Colonic mucosa (tissue), 4 donors: ENCODE measurements around the gene TOMM70. TPM values are rescaled to one million over a fixed set of nuclear protein-coding genes. Genes with fewer than 3 reads are reported as not detected.
"Not testable (repeated sequence)": the region's sequence is repeated elsewhere in the genome, so short reads cannot be mapped to it uniquely, and the experiment has no call there.

Experiments
- DNase-seq: peaks from one replicate; pipeline ENCODE4 v3.0.0-alpha.2; 2020
- H3K27ac ChIP-seq: fragments of 200-600 bp; one replicate; pipeline ENCODE4 v1.8.0; 2021
- H3K27me3 ChIP-seq: fragments of 200-600 bp; one replicate; pipeline ENCODE4 v1.8.0; 2021
- H3K36me3 ChIP-seq: fragments of 200-600 bp; one replicate; pipeline ENCODE4 v1.8.0; 2021
- H3K4me1 ChIP-seq: fragments of 200-600 bp; one replicate; pipeline ENCODE4 v1.8.0; 2021; ENCODE audit warnings: mild to moderate bottlenecking
- H3K4me3 ChIP-seq: fragments of 200-600 bp; one replicate; pipeline ENCODE4 v1.8.0; 2021
- H3K9ac ChIP-seq, 2 donors: one replicate each; pipeline ENCODE4 v1.7.0; 2013; ENCODE audit warnings: control low read depth in 2 of 2, low read depth in 2 of 2, low read length in 2 of 2
- H3K9me3 ChIP-seq: fragments of 200-600 bp; one replicate; pipeline ENCODE4 v1.8.0; 2021
- intact Hi-C: fragments of 100-400 bp; cut with DNase I; formaldehyde crosslinking; loops from one replicate; pipeline ENCODE4 v1.14.1; 2022
- total RNA-seq, 2 donors: library from RNA; stranded (reverse); fragmentation: NEBNext Ultra II Directional in 1 of 2; extraction: Animal tissue kit (Norgen Biotek cat#: 25700) in 1 of 2; gene quantifications; one replicate each; pipeline ENCODE4 v1.2.1, GENCODE V29; 2021
- TF ChIP-seq, protein P1 (sequence below): fragments of 200-600 bp; IDR thresholded peaks from one replicate; pipeline ENCODE4 v1.8.0; 2022; ENCODE audit warnings: antibody characterized with exemption, mild to moderate bottlenecking
- donor health status: healthy.
- donor health status: DM: no; HTN: no; CAD: no.
- donor health status: DM: no; HTN: no; CAD: no.

TOMM70 gene
- 10 to 100 TPM; 45.6 to 58.1 TPM for total RNA-seq

GRCh38 chr3:100400780-100401673 is at the start of gene TOMM70, which contains the start of gene LNP1:
TSS of gene TOMM70 (minus strand) at chr3:100401089. CDS start at chr3:100400949, 140 bp downstream.
TSS of gene LNP1 (plus strand) at chr3:100401539. CDS start at chr3:100429730, 28,191 bp downstream.
- Histone ChIP-seq H3K36me3 (no peaks in the 10 kb centered on the region), H3K9ac (peak within 1 kb of the TSS; percentile 82 to 86), H3K4me1 (peaks cover 8% of the 10 kb centered on the region), H3K9me3 (no peaks in the 10 kb centered on the region), H3K27me3 (no peaks in the 10 kb centered on the region), H3K27ac (peak within 1 kb of the TSS; percentile 92), H3K4me3 (peak within 1 kb of the TSS; percentile 98)
- DNase-seq = peak; percentile 98
- intact Hi-C loops = no loop called here
- TF ChIP-seq, protein P1, sequence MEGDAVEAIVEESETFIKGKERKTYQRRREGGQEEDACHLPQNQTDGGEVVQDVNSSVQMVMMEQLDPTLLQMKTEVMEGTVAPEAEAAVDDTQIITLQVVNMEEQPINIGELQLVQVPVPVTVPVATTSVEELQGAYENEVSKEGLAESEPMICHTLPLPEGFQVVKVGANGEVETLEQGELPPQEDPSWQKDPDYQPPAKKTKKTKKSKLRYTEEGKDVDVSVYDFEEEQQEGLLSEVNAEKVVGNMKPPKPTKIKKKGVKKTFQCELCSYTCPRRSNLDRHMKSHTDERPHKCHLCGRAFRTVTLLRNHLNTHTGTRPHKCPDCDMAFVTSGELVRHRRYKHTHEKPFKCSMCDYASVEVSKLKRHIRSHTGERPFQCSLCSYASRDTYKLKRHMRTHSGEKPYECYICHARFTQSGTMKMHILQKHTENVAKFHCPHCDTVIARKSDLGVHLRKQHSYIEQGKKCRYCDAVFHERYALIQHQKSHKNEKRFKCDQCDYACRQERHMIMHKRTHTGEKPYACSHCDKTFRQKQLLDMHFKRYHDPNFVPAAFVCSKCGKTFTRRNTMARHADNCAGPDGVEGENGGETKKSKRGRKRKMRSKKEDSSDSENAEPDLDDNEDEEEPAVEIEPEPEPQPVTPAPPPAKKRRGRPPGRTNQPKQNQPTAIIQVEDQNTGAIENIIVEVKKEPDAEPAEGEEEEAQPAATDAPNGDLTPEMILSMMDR = no peak

GRCh38 chr3:100449214-100449613 is 48.3 kb upstream of the TOMM70 start:
- intact Hi-C loops = no loop called here
- Histone ChIP-seq H3K9me3 (no peaks in the 10 kb centered on the region), H3K27me3 (no peaks in the 10 kb centered on the region), H3K4me1 (no peaks in the 10 kb centered on the region), H3K27ac (no peak overlapping the region), H3K4me3 (no peak overlapping the region), H3K36me3 (no peaks in the 10 kb centered on the region), H3K9ac (no peak overlapping the region)
- no peak for DNase-seq
- TF ChIP-seq, protein P1 = no peak

- Histone ChIP-seq H3K4me3 (no peak overlapping the region), H3K9ac (no peak overlapping the region), H3K4me1 (no peaks in the 10 kb centered on the region), H3K36me3 (no peaks in the 10 kb centered on the region), H3K27me3 (no peaks in the 10 kb centered on the region), H3K27ac (no peak overlapping the region), H3K9me3 (no peaks in the 10 kb centered on the region)
- intact Hi-C loops = no loop called here
- no peak for DNase-seq
- TF ChIP-seq, protein P1 = no peak
These were observed 47.2 kb upstream of the TOMM70 start for GRCh38 chr3:100448079-100448478.

DNA sequence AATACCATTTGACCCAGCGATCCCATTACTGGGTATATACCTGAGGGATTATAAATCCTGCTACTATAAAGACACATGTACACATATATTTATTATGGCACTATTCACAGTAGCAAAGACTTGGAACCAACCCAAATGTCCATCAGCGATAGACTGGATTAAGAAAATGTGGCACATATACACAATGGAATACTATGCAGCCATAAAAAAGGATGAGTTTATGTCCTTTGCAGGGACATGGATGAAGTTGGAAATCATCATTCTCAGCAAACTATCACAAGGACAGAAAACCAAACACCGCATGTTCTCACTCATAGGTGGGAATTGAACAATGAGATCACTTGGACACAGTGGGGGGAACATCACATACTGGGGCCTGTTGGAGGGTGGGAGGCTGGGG is 46.2 kb upstream of the TOMM70 start:
- H3K27ac ChIP-seq, H3K36me3 ChIP-seq, DNase-seq, H3K4me1 ChIP-seq, H3K4me3 ChIP-seq, H3K9ac ChIP-seq, H3K27me3 ChIP-seq, H3K9me3 ChIP-seq, intact Hi-C loops: not testable (repeated sequence)

- H3K9ac ChIP-seq = no peak overlapping the region
- TF ChIP-seq, protein P1 = no peak
These were observed 42.8 kb upstream of the TOMM70 start for GRCh38 chr3:100443690-100444089.

DNA sequence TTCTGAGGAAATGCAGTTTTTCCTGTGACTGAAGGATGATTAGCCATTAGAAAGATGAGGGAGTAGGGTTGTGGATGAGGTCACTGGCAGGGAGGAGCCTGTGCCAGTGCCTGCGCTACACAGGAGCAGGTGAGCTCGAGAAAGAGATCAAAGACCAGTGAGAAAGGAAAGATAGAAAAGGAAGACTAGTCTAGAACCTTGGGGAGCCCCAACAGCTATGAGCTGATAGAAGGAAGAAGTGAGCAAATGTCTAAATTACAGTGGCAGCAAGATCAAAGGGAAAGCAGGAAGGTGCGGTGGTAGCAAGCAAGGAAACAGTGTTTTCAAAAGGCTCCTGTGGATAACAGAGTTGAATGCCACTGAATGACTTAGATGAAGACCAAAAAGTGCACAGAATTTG is 40.0 kb upstream of the TOMM70 start:
- TF ChIP-seq, protein P1 = no peak
- no peak overlapping the region for H3K4me3 ChIP-seq
- no peaks in the 10 kb centered on the region for H3K9me3 ChIP-seq
- DNase-seq = no peak
- H3K36me3 ChIP-seq = no peaks in the 10 kb centered on the region
- intact Hi-C loops = no loop called here
- H3K27ac ChIP-seq = no peak overlapping the region
- no peak overlapping the region for H3K9ac ChIP-seq
- no peaks in the 10 kb centered on the region for H3K27me3 ChIP-seq
- no peaks in the 10 kb centered on the region for H3K4me1 ChIP-seq

More at GRCh38 chr3:100443690-100444089, 42.8 kb upstream of the TOMM70 start:
- H3K9me3 ChIP-seq = no peaks in the 10 kb centered on the region
- intact Hi-C loops = no loop called here
- DNase-seq = no peak
- H3K4me3 ChIP-seq = no peak overlapping the region
- no peaks in the 10 kb centered on the region for H3K4me1 ChIP-seq
- no peak overlapping the region for H3K27ac ChIP-seq
- H3K36me3 ChIP-seq = no peaks in the 10 kb centered on the region
- H3K27me3 ChIP-seq = no peaks in the 10 kb centered on the region
